ENCODE measurements around the gene DACT1. TPM values are rescaled to one million over a fixed set of nuclear protein-coding genes. Genes with fewer than 3 reads are reported as not detected.

Gene DACT1
- total RNA-seq, 1 experiment from 2014 or later, result 4.4 TPM

DNA sequence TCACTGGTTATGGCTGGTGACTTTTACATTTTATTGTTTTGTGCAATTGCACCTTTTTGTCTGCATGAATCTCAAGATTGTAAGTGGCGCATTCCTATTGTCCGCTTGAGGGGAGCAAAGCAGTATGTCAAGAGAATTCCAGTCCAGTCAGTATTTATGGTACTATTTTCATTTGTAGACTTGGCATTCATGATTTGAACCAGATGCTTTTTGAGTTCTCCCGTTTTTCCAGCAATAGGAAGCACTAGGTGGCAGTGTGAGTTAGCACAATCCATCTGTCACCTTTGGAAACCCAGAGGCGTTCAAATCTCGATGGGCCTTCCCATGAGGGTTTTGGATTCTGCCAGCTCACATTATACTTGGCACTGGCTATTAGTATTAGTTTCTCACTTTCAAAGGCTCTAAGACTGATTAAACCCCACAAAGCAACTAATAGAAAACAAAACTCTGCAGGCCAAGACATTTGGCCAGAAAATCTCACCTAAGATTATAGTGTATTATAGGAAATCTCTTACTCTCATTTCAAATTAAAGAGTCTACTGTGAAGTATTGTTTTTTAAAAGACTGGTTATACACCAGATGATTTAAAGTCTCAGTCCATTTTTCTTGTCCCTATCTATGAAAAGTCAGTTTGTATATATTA is 2.2 kb downstream of the DACT1 start:
- Histone ChIP-seq H3K18ac (ENCODE audit: insufficient read length, low read depth, low read length) (no peak overlapping the region), H3K23me2 (ENCODE audit: insufficient read length, low read depth, low read length, poor library complexity, severe bottlenecking) (peaks cover 19% of the 10 kb centered on the region), H4K91ac (ENCODE audit: insufficient read length, low read depth, low read length) (no peak overlapping the region), H3K27ac (ENCODE audit: insufficient read length, low read depth, low read length) (no peak overlapping the region), H3K79me2 (ENCODE audit: insufficient read depth, low read length) (peaks cover 13% of the 10 kb centered on the region; the same call in 1 of the 2 replicates), H2BK20ac (ENCODE audit: low read depth, low read length, poor library complexity, severe bottlenecking) (no peak overlapping the region), H3K4me2 (ENCODE audit: insufficient read depth, insufficient read length, low read length) (peak overlapping the region; percentile 94), H2AFZ (ENCODE audit: low read length) (no peak overlapping the region), H3K4ac (ENCODE audit: low read depth, low read length) (no peak overlapping the region), H4K8ac (replicated peaks; ENCODE audit: insufficient read length, low read depth, low read length) (no peak overlapping the region), H2BK15ac (ENCODE audit: low read depth, low read length) (no peak overlapping the region), H3K9ac (ENCODE audit: extremely low read depth, insufficient read length, low read length) (peak overlapping the region; percentile 75), H3K79me1 (ENCODE audit: insufficient read depth, low read depth, low read length, poor library complexity, severe bottlenecking) (no peaks in the 10 kb centered on the region), H3K9me3 (ENCODE audit: control insufficient read depth, low read depth, low read length) (no peaks in the 10 kb centered on the region), H4K20me1 (ENCODE audit: control insufficient read depth, insufficient read depth, insufficient read length) (no peaks in the 10 kb centered on the region), H3K56ac (ENCODE audit: insufficient read length, low read depth, low read length) (no peak overlapping the region), H3K27me3 (ENCODE audit: insufficient read depth, low read length) (peaks cover 2% of the 10 kb centered on the region; the same call in 1 of the 2 replicates), H3T11ph (ENCODE audit: low read length) (no peak overlapping the region), H3K4me1 (ENCODE audit: insufficient read depth, low read length) (peaks cover 5% of the 10 kb centered on the region), H2BK120ac (ENCODE audit: low read depth, low read length, poor library complexity, severe bottlenecking) (no peak overlapping the region), H3K23ac (ENCODE audit: insufficient read length, low read depth, low read length) (no peak overlapping the region), H3K14ac (ENCODE audit: insufficient read depth, low read length) (no peak overlapping the region), H4K5ac (ENCODE audit: insufficient read length, low read depth, low read length) (no peak overlapping the region), H2AK5ac (ENCODE audit: insufficient read length, low read length) (no peak overlapping the region), H2BK12ac (ENCODE audit: insufficient read length, low read depth, low read length) (no peak overlapping the region), H2BK5ac (ENCODE audit: insufficient read length, low read length) (no peak overlapping the region)
- Mint-ChIP-seq H3K27ac (no peak overlapping the region), H3K36me3 (ENCODE audit: insufficient read depth in 1 of 3, low read depth in 3 of 3) (peaks cover 0 to under 1% (median 0%) of the 10 kb centered on the region in 3 experiments; a peak in 4 of 7 replicates), H3K4me3 (peak overlapping the region; percentile 72 to 88), H3K27me3 (ENCODE audit: low read depth) (peaks cover 42% of the 10 kb centered on the region), H3K4me1 (peaks cover 31 to 42% of the 10 kb centered on the region in 2 experiments), H3K9me3 (no peaks in the 10 kb centered on the region; a peak in 1 of 5 replicates)
- no CpG with 5 or more reads among the region's 5 CpGs for WGBS (ENCODE audit: extremely low coverage, insufficient read length, low lambda C conversion rate)
- TF ChIP-seq CTCF (conservative IDR thresholded peaks at IDR 0.05), result peak; percentile 77
- DNase-seq, result no peak
